ENCODE measurements around the gene BCAP31. TPM values are rescaled to one million over a fixed set of nuclear protein-coding genes. Genes with fewer than 3 reads are reported as not detected.

Gene BCAP31
- polyA plus RNA-seq, 1 experiment, result 222 TPM

DNA sequence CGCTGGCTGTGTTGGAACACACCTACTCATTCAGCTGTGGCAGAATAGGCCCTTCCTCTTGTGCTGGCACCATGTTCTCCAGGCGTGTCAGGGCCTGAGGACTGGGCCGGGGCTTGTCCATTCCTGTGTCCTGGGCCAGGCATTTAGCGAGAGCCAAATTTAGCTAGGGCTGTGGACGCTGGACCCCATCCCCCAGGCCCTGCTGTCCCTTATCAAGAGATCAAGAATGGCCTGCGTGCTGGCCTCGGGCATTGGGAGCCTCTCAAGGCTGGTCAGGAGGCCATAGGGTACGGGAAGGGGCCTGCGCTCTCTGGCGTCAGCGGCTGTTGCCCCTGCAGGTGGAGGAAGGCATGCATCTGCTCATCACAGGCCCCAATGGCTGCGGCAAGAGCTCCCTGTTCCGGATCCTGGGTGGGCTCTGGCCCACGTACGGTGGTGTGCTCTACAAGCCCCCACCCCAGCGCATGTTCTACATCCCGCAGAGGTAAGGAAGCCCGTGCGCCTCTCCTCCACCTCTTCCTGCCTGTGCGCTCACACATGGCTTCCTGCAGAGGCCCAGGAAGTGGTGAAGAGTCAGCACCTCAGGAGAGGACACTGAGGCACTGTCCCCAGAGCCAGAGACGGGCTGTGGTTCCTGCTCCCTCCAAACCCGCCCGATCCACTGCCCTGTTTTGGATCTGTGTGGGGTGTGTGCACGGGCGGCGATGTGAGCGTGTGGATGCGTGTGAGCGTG is 15.7 kb upstream of the BCAP31 start:
- H3K4me3 ChIP-seq (ENCODE audit: low read depth, low read length), result no peak overlapping the region

DNA sequence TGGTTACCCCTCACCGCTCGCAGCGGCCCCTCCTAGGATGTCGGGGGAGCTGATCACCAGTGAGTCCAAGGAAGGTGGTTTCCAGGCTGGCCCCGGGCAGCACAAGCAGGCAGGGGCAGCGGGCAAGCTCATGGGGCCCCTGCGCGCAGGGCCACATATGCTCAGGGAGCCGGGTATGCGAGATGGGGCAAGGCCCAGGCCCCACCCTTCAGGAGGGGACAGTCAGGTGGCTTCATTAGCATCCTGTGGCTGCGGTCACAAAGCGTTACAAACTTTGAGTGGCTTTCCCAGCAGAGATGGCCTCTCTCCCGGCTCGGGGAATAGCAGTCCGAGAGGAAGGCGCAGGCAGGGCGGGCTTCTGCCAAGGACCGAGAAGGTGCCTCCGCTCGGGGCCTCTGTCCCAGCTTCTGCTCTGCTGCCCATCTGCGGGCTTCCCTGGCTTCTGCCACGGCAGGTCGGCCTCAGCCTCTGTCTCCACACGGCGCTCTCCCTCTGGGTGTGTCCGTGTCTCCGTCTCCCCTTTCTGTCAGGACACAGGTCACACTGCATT is 13.9 kb upstream of the BCAP31 start:
- no peaks in the 10 kb centered on the region; the same call in 1 of the 2 replicates for H3K36me3 ChIP-seq (ENCODE audit: control insufficient read depth, insufficient read depth, low read length)
- no peak overlapping the region for H3K4me3 ChIP-seq (ENCODE audit: low read depth, low read length)
- H3K27me3 ChIP-seq (ENCODE audit: control insufficient read depth, insufficient read depth, low read length), result no peaks in the 10 kb centered on the region
- ChIA-PET CTCF (no interaction called here), POLR2A (no interaction called here)
- DNase-seq (ENCODE audit: low read depth), result no peak
- TF ChIP-seq, protein P1, sequence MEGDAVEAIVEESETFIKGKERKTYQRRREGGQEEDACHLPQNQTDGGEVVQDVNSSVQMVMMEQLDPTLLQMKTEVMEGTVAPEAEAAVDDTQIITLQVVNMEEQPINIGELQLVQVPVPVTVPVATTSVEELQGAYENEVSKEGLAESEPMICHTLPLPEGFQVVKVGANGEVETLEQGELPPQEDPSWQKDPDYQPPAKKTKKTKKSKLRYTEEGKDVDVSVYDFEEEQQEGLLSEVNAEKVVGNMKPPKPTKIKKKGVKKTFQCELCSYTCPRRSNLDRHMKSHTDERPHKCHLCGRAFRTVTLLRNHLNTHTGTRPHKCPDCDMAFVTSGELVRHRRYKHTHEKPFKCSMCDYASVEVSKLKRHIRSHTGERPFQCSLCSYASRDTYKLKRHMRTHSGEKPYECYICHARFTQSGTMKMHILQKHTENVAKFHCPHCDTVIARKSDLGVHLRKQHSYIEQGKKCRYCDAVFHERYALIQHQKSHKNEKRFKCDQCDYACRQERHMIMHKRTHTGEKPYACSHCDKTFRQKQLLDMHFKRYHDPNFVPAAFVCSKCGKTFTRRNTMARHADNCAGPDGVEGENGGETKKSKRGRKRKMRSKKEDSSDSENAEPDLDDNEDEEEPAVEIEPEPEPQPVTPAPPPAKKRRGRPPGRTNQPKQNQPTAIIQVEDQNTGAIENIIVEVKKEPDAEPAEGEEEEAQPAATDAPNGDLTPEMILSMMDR (IDR thresholded peaks at IDR 0.05; ENCODE audit: insufficient read depth, low read depth, low read length), result no peak

More for the DNA sequence above, 15.7 kb upstream of the BCAP31 start:
- Histone ChIP-seq H3K36me3 (ENCODE audit: control insufficient read depth, insufficient read depth, low read length) (no peaks in the 10 kb centered on the region), H3K27me3 (ENCODE audit: control insufficient read depth, insufficient read depth, low read length) (no peaks in the 10 kb centered on the region)
- ChIA-PET CTCF (no interaction called here), POLR2A (no interaction called here)
- no peak for DNase-seq (ENCODE audit: low read depth)
- TF ChIP-seq, protein P1 (IDR thresholded peaks at IDR 0.05; ENCODE audit: insufficient read depth, low read depth, low read length), result no peak

DNA sequence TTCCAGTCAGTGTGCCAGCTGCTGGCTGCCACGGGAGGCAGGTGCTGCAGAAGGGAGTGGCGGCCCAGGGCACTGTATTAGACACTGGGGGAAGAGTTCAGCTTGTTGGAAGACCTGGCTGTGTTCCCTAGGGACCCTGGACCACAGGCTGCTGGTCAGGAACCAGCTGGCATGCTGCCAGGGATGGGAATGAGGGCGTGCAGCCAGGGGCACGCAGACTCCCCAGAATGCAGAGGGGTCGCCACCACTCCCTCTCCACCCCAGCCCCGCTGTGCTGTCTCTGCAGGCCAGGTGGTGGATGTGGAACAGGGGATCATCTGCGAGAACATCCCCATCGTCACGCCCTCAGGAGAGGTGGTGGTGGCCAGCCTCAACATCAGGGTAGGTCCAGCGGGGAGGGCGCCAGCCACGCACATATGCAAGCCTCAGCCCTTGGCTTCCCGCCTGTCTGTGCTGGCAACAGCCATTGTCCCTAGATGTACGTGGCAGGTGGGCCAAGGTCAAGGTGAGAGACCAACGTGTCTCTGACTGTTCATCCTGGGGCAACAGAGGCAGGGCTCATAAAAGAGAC is 12.8 kb upstream of the BCAP31 start:
- TF ChIP-seq, protein P1 (IDR thresholded peaks at IDR 0.05; ENCODE audit: insufficient read depth, low read depth, low read length), result no peak
- POLR2A ChIA-PET, result no interaction called here
- DNase-seq (ENCODE audit: low read depth), result no peak
- CTCF ChIA-PET, result no interaction called here
- Histone ChIP-seq H3K36me3 (ENCODE audit: control insufficient read depth, insufficient read depth, low read length) (no peaks in the 10 kb centered on the region; the same call in 1 of the 2 replicates), H3K27me3 (ENCODE audit: control insufficient read depth, insufficient read depth, low read length) (no peaks in the 10 kb centered on the region), H3K4me3 (ENCODE audit: low read depth, low read length) (no peak overlapping the region)

- ChIA-PET CTCF (no interaction called here), POLR2A (no interaction called here)
- DNase-seq (ENCODE audit: low read depth), result no peak
- Histone ChIP-seq H3K4me3 (ENCODE audit: low read depth, low read length) (no peak overlapping the region), H3K36me3 (ENCODE audit: control insufficient read depth, insufficient read depth, low read length) (no peaks in the 10 kb centered on the region; the same call in 1 of the 2 replicates), H3K27me3 (ENCODE audit: control insufficient read depth, insufficient read depth, low read length) (no peaks in the 10 kb centered on the region)
- TF ChIP-seq, protein P1 (IDR thresholded peaks at IDR 0.05; ENCODE audit: insufficient read depth, low read depth, low read length), result no peak
Measured at GRCh38 chrX:153736071-153736820, 12.1 kb upstream of the BCAP31 start.

DNA sequence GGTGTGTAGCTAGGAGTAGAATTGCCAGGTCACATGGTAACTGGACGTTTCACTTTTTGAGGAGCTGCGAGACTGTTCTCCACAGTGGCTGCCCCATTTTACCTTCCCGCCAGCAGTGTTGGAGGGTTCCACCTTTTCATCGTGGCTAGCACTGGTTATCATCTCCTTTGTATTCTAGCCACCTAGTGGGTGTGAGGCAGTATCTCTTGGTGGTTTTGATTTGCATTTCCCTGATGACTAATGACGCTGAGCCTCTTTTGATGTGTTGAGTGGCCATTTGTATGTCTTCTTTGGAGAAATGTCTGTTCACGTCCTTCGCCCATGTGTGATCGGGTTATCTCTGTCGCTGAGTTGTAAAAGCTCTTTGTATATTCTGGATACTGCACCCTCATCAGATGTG is 11.1 kb upstream of the BCAP31 start:
- H3K36me3 ChIP-seq (ENCODE audit: control insufficient read depth, insufficient read depth, low read length), result no peaks in the 10 kb centered on the region; the same call in 1 of the 2 replicates
- ChIA-PET CTCF (no interaction called here), POLR2A (no interaction called here)
- no peak for DNase-seq (ENCODE audit: low read depth)
- no peak overlapping the region for H3K4me3 ChIP-seq (ENCODE audit: low read depth, low read length)
- H3K27me3 ChIP-seq (ENCODE audit: control insufficient read depth, insufficient read depth, low read length), result no peaks in the 10 kb centered on the region
- TF ChIP-seq, protein P1 (IDR thresholded peaks at IDR 0.05; ENCODE audit: insufficient read depth, low read depth, low read length), result no peak
